H1 (cell line): ENCODE measurements around the gene MDM4. TPM values are rescaled to one million over a fixed set of nuclear protein-coding genes. Genes with fewer than 3 reads are reported as not detected.
"Not testable (repeated sequence)": the region's sequence is repeated elsewhere in the genome, so short reads cannot be mapped to it uniquely, and the experiment has no call there.

Experiments used
- CTCF ChIA-PET: fragments of 300-600 bp; sonication (Branson Sonifier 250); formaldehyde crosslinking; loops from one replicate; lab custom pipeline; 2021; ENCODE audit not compliant: partially characterized antibody; lab: Charles Lee
- POLR2A ChIA-PET: fragments of 300-600 bp; sonication (Branson Sonifier 250); formaldehyde crosslinking; loops from one replicate; lab custom pipeline; 2021; ENCODE audit warnings: inconsistent platforms; ENCODE audit not compliant: partially characterized antibody; lab: Charles Lee
- DNase-seq, 2 experiments: peaks; one replicate each; pipeline versions ENCODE4 v3.0.0 to v3.0.0-alpha.2; 2010 to 2022; ENCODE audit warnings: low spot score in 2 of 2, low read depth in 1 of 2, mixed read lengths in 1 of 2
- FAIRE-seq: peaks from 2 replicates; lab custom pipeline; 2011; peaks lifted over from hg19 to GRCh38; lab: Jason Lieb, UNC
- H2AFZ ChIP-seq: 2 replicates; pipeline ENCODE4 v1.8.1; 2012; ENCODE audit warnings: low read length, inconsistent platforms
- H2AK5ac ChIP-seq: 2 replicates; pipeline ENCODE4 v1.6.1; 2013; ENCODE audit warnings: low read depth, low read length
- H2BK120ac ChIP-seq: replicated peaks from 2 replicates; pipeline ENCODE3; 2013; ENCODE audit warnings: low read depth, low read length, inconsistent platforms
- H2BK12ac ChIP-seq: 2 replicates; pipeline ENCODE4 v1.6.1; 2013; ENCODE audit warnings: low read depth, low read length
- H2BK15ac ChIP-seq: 2 replicates; pipeline ENCODE4 v1.6.1; 2013; ENCODE audit warnings: low read length
- H2BK20ac ChIP-seq: 2 replicates; pipeline ENCODE4 v1.6.1; 2013; ENCODE audit warnings: low read length
- H2BK5ac ChIP-seq: 2 replicates; pipeline ENCODE4 v1.6.1; 2013; ENCODE audit warnings: low read depth, low read length
- H3K14ac ChIP-seq: 2 replicates; pipeline ENCODE4 v1.6.1; 2013; ENCODE audit warnings: inconsistent platforms; ENCODE audit not compliant: insufficient read length
- H3K18ac ChIP-seq: 2 replicates; pipeline ENCODE4 v1.6.1; 2013; ENCODE audit warnings: low read length; ENCODE audit errors: extremely low read depth
- H3K23ac ChIP-seq: 2 replicates; pipeline ENCODE4 v1.6.1; 2013; ENCODE audit warnings: inconsistent platforms; ENCODE audit not compliant: insufficient read length
- H3K23me2 ChIP-seq: 2 replicates; pipeline ENCODE4 v1.6.1; 2013; ENCODE audit warnings: low read depth, low read length
- H3K27ac ChIP-seq: 2 replicates; pipeline ENCODE4 v1.6.1; 2011; ENCODE audit warnings: low read depth, low read length, inconsistent platforms
- H3K27me3 ChIP-seq, 4 experiments: replicated peaks in 1 of 4; 1 replicate in 1 of 4; 2 replicates in 3 of 4; pipeline versions ENCODE4 v1.6.1 to v1.8.1; 2011 to 2013; ENCODE audit warnings: low read length in 3 of 4, mild to moderate bottlenecking in 3 of 4, inconsistent platforms in 2 of 4, mixed read lengths in 2 of 4, moderate library complexity in 1 of 4; ENCODE audit not compliant: control insufficient read depth in 3 of 4, insufficient read depth in 3 of 4; ENCODE audit errors: extremely low read depth in 1 of 4
- H3K36me3 ChIP-seq, 4 experiments: 2 replicates each; pipeline versions ENCODE4 v1.6.1 to v1.8.1; 2011 to 2013; ENCODE audit warnings: mild to moderate bottlenecking in 4 of 4, low read length in 3 of 4, moderate library complexity in 2 of 4, control low read depth in 1 of 4, inconsistent platforms in 1 of 4; ENCODE audit not compliant: insufficient read depth in 4 of 4, control insufficient read depth in 2 of 4
- H3K4ac ChIP-seq: replicated peaks from 2 replicates; pipeline ENCODE3; 2013; ENCODE audit warnings: low read length, low read depth, mixed read lengths, inconsistent platforms; ENCODE audit not compliant: insufficient read length
- H3K4me1 ChIP-seq, 4 experiments: replicated peaks in 1 of 4; 1 replicate in 1 of 4; 2 replicates in 3 of 4; pipeline versions ENCODE4 v1.6.1 to v1.8.1; 2011 to 2013; ENCODE audit warnings: low read length in 3 of 4, inconsistent platforms in 2 of 4, mixed read lengths in 1 of 4; ENCODE audit not compliant: insufficient read depth in 4 of 4, control insufficient read depth in 3 of 4
- H3K4me2 ChIP-seq, 2 experiments: 2 replicates each; pipeline versions ENCODE4 v1.6.1 to v1.8.1; 2011 to 2013; ENCODE audit warnings: low read depth in 2 of 2, low read length in 2 of 2, control low read depth in 1 of 2, inconsistent platforms in 1 of 2, mild to moderate bottlenecking in 1 of 2; ENCODE audit not compliant: insufficient read depth in 1 of 2
- H3K4me3 ChIP-seq, 4 experiments: fragments of 200-600, 300-600 bp in 1 of 4; sonication (generic), shearing (Covaris generic), sonication (Bioruptor Twin) in 1 of 4; 2 replicates each; pipeline versions ENCODE4 v1.5.1 to v1.8.1; 2011 to 2016; ENCODE audit warnings: low read length in 4 of 4, low read depth in 3 of 4, control low read depth in 2 of 4, inconsistent platforms in 2 of 4, mild to moderate bottlenecking in 2 of 4, mixed read lengths in 1 of 4, moderate library complexity in 1 of 4; ENCODE audit not compliant: insufficient read depth in 2 of 4; ENCODE audit errors: extremely low read depth in 1 of 4
- H3K56ac ChIP-seq: replicated peaks from 2 replicates; pipeline ENCODE3; 2013; ENCODE audit warnings: low read depth, mild to moderate bottlenecking, mixed read lengths, low read length, inconsistent platforms; ENCODE audit not compliant: insufficient read length
- H3K79me1 ChIP-seq: 2 replicates; pipeline ENCODE4 v1.6.1; 2013; ENCODE audit warnings: low read depth, low read length, control low read depth
- H3K79me2 ChIP-seq, 2 experiments: 2 replicates each; pipeline versions ENCODE4 v1.6.1 to v1.8.1; 2012 to 2013; ENCODE audit warnings: low read length in 2 of 2, mild to moderate bottlenecking in 2 of 2, inconsistent platforms in 1 of 2; ENCODE audit not compliant: insufficient read depth in 2 of 2, control insufficient read depth in 1 of 2
- H3K9ac ChIP-seq, 4 experiments: replicated peaks in 1 of 4; 1 replicate in 1 of 4; 2 replicates in 3 of 4; pipeline versions ENCODE4 v1.6.1 to v1.8.1; 2011 to 2013; ENCODE audit warnings: low read depth in 3 of 4, low read length in 3 of 4, control low read depth in 2 of 4, mild to moderate bottlenecking in 2 of 4, moderate library complexity in 2 of 4, inconsistent platforms in 1 of 4; ENCODE audit errors: extremely low read depth in 1 of 4
- H3K9me3 ChIP-seq, 2 experiments: 2 replicates each; pipeline versions ENCODE4 v1.6.1 to v1.8.1; 2012 to 2013; ENCODE audit warnings: mild to moderate bottlenecking in 2 of 2, moderate library complexity in 2 of 2, control low read depth in 1 of 2, inconsistent platforms in 1 of 2, low read depth in 1 of 2, low read length in 1 of 2, mixed read lengths in 1 of 2; ENCODE audit not compliant: insufficient read depth in 2 of 2
- H4K20me1 ChIP-seq, 2 experiments: replicated peaks in 1 of 2; 2 replicates each; pipeline versions ENCODE3 to v1.8.1; 2011 to 2013; ENCODE audit warnings: inconsistent platforms in 2 of 2, low read length in 2 of 2, mild to moderate bottlenecking in 1 of 2; ENCODE audit not compliant: insufficient read depth in 2 of 2, control insufficient read depth in 1 of 2
- H4K5ac ChIP-seq: 2 replicates; pipeline ENCODE4 v1.6.1; 2013; ENCODE audit warnings: low read length, low read depth, mixed read lengths, inconsistent platforms; ENCODE audit not compliant: insufficient read length
- H4K8ac ChIP-seq: 2 replicates; pipeline ENCODE4 v1.8.0; 2013; ENCODE audit warnings: mild to moderate bottlenecking, moderate library complexity, low read length, inconsistent platforms; ENCODE audit not compliant: insufficient read depth; ENCODE audit errors: extremely low read depth
- H4K91ac ChIP-seq: replicated peaks from 2 replicates; pipeline ENCODE3; 2013; ENCODE audit warnings: low read length, mixed read lengths, inconsistent platforms; ENCODE audit not compliant: insufficient read length
- WGBS, 2 experiments: shearing (Covaris generic) in 1 of 2; methylation state at CpG; one replicate each; pipeline versions ENCODE4 v1.1.6 to v1.1.7; 2013 to 2015; ENCODE audit warnings: low lambda C conversion rate in 2 of 2, mixed read lengths in 2 of 2, inconsistent platforms in 1 of 2, low coverage in 1 of 2, missing lambda C conversion rate in 1 of 2; ENCODE audit not compliant: insufficient replicate concordance in 2 of 2, insufficient coverage in 1 of 2, insufficient read length in 1 of 2; ENCODE audit errors: extremely low coverage in 1 of 2, missing lambda C conversion rate in 1 of 2; 5-methylcytosine and 5-hydroxymethylcytosine counted together
- polyA plus RNA-seq, 7 experiments: library from polyadenylated mRNA; depleted of rRNA in 3 of 7; stranded (reverse) in 5 of 7; unstranded in 2 of 7; fragments of >200 nt in 5 of 7; fragments of 200-250 nt in 2 of 7; gene quantifications; 1 replicate in 5 of 7; 2 replicates in 1 of 7; 4 replicates in 1 of 7; pipeline versions ENCODE4 v1.2.1 to v1.2.3, GENCODE V29; 2011 to 2013; ENCODE audit warnings: missing spikeins in 2 of 7, mixed read lengths in 2 of 7
- total RNA-seq: library from RNA; stranded (reverse); fragmentation: NEBNext Ultra II Directional; extraction: Animal tissue kit (Norgen Biotek cat#: 25700); gene quantifications from 2 replicates; pipeline ENCODE4 v1.2.1, GENCODE V29; 2021

The MDM4 gene
- total and polyA plus RNA-seq, 2 of the 8 experiments (the other 6 are each of a cell fraction or from before 2014, with no cell fraction given): 10.8 to 84.9 TPM

DNA sequence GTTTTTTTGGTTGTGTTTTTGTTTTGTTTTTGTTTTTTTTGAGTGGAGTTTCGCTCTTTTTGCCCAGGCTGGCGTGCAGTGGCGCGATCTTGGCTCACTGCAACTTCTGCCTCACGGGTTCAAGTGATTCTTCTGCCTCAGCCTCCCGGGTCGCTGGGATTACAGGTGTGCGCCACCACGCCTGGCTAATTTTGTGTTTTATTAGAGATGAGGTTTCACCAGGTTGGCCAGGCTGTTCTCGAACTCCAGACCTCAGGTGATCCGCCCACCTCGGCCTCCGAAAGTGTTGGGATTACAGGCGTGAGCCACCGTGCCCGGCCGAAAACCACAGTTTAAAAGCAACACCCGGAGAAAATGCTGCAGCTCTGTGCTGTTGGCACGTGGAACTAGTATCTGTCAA lies 1.2 kb downstream of the MDM4 start:
- Histone ChIP-seq H3K4me2 (peak overlapping the region; percentile 50 to 74; a peak in 3 of 4 replicates), H3K79me2 (peaks cover 15 to 57% of the 10 kb centered on the region in 2 experiments), H3K4me3 (peak overlapping the region in 2 of 4 experiments; percentile 86 to 91; a peak in 5 of 8 replicates)
- not testable (repeated sequence) for H4K20me1 ChIP-seq, H2BK12ac ChIP-seq, H3K79me1 ChIP-seq, H3K9me3 ChIP-seq, H3K56ac ChIP-seq, H2BK120ac ChIP-seq, H4K8ac ChIP-seq, H3K27ac ChIP-seq, H4K5ac ChIP-seq, H3K4ac ChIP-seq, FAIRE-seq, H3K9ac ChIP-seq, H2AK5ac ChIP-seq, H2BK15ac ChIP-seq, H3K23me2 ChIP-seq, H3K27me3 ChIP-seq, H3K18ac ChIP-seq, H3K4me1 ChIP-seq, H2AFZ ChIP-seq, H2BK20ac ChIP-seq, DNase-seq, H2BK5ac ChIP-seq, H3K36me3 ChIP-seq, H4K91ac ChIP-seq, H3K14ac ChIP-seq, H3K23ac ChIP-seq
- POLR2A ChIA-PET: interaction anchor here (0.7 to 6.8 kb wide), 7 partner anchors 9 to 105 kb away, joined by 3 to 106 read pairs (median 18); partner anchors contain the start of gene PIK3C2B
- CTCF ChIA-PET: interaction anchor here (0.6 to 49.0 kb wide), 2 partner anchors 48 to 73 kb away, joined by 3 to 2124 read pairs; no protein-coding TSS in a partner anchor
- 92% methylated on average over 19 of the region's 19 CpGs; no CpG with 5 or more reads in 1 of the 2 experiments for WGBS, 2 experiments
